ENCODE measurements around the gene SQOR.

The SQOR gene

DNA sequence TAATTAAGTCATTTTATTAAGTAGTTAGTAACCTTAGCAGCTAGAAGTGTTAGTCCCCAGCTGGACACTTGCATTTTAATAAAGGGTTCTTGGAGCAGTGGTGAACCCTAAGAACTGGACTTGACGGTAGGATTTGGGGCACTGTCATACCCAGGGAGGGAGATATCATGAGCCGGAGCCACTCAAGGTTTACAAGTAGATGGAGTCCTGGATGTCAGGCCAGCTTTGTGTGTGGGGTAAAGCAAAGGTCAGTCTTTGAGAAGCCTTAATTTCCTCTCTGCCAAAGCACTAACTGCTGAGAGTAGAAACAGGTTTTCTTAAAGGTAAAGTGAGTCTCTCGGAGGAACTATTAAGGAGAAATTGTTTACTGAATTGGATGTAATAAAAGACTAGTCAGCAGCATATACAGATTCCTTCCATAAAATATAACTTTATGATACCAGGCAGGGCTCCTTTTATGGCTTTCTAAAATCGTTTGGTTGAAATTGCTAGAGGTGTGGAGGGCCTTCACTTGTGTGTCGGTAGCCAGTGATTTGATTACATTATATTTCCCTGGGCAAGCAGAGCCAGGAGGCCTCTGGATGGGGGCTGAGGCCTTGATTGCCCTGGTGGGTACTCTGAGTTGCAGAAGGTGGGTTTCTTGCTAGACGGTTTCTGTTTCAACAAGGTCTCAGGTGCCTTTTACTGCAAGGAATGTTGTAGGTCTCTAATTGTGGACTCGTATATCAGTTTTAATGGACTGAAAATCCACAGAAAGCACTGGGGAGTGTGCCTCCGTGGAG is 23.1 kb downstream of the SQOR start:
- no peak for DNase-seq (ENCODE audit: low read depth in 2 of 3, low spot score in 1 of 3)

DNA sequence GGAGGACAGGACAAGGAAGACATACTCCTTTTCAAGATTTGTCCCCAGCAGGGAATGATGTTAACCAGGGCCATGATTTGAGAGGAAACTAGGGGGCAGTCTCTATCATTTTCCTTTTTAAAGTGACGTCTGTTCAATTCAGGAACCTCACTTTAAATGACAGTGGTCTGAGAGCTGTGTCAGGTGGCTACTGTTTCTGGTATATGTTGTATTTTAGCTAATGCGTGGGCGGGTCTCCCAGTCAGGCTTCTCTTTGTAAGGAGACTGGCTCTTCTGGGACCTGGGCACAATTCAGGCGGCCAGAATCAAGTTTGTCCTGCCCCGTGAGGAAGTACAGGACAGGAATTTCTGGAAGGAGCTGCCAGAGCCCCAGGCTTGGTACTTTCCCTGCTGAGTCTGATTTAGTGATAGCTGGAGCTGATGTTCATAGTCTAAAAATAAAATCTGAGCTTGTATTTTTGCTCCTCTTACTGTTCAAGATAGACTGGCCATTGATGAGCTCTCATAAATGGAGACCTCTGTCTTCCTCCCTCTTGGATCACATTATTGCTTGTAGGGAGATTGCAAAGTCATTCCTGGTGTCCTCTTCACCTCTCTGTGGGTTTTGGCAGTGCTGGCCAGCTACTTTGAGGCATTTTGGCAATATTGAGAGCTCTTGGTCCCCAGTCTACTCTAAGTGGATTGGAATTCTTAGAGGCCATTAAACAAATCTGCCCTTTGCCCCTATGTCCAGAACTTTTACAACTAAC is 25.6 kb downstream of the SQOR start:
- no peak for DNase-seq (ENCODE audit: low read depth in 2 of 3, low spot score in 1 of 3)

DNA sequence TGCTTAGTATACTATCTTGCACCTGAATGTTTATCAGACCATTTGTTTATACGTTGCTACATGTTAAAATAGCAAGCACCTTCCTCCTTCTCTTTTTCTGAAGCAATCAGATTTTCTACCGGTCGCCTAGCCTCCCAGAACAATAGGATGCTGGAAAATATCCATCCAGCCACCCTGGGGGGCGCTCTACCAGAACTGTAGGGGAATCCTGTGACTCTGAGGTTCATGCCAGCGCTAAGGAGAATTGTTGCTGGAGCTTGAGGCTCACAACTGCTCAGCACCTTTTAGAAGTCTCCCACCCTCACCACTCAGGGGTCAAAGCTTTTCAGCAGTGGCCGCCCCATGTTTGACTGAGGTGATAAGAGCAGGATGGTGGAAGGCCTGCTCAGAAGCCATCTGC is 27.5 kb downstream of the SQOR start:
- DNase-seq (ENCODE audit: low read depth in 2 of 3, low spot score in 1 of 3), result no peak

DNA sequence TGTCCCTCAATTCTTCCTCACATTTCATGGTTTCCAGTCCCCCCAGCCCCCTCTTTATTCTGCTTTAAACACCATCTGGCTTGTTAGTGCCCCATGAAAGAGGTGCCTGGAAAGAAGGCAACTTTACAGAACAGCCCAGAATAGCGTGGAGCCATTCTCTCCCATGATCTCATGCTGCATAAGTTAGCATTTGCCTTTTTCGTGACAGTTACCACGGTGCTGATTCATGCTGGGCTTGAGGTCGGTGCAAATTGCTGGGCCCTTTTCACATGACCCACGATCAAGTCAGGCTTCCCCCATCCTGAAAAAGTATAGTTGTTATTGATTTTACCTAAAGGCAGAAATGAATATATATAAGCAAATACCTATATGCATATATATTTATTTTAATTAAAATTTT is 29.6 kb downstream of the SQOR start:
- DNase-seq (ENCODE audit: low read depth in 2 of 3, low spot score in 1 of 3), result no peak

DNA sequence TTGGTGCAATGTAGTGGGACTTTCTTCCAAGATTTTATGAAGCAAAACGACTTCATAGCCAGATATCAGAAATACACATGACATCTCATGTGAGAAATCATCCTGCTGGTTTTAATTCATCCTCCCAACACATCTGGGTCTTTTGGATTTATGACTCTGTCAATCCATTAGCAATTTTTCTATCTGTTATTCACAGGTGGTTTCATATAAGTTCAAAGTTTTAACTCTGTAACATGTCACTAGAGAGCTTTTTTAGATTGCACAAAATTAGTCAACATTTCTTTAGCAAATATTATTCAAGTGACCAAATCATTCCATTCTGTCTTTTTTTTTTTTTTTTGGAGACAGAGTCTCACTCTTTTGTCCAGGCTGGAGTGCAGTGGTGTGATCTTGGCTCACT is 30.4 kb downstream of the SQOR start:
- DNase-seq (ENCODE audit: low read depth in 2 of 3, low spot score in 1 of 3), result no peak

DNA sequence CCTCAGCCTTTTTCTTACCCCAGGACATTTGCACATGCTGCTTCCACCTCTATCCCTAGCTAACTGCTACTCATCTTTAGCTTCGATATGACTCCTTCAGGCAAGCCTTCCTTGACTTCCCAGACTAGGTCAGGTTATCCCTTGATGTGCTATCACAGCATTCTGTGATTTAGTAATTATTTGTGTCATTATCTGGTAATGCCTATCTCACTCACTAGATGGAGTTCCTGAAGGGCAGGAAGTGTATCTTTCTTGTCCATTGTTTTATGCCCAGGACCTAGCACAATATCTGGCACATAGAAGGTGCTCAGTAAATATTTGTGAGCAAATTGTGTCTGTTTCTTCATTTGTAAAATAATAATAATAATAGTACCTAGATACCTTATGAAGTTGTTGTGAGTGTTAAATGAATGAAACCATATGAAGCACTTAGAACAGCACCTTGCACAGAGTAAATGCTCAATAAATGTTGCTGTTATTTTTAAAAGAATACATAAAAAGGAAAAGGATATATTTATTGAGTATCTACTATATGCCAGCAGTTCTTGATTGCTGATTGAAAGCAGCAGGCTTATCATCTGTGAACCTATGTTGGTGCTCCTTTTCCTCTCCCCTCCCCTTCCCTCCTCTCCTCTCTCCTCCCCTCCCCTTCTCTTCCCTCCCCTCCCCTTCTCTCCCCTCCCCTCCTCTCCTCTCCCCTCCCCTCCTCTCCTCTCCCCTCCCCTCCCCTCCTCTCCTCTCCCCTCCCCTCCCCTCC is 31.5 kb downstream of the SQOR start:
- DNase-seq (ENCODE audit: low read depth in 2 of 3, low spot score in 1 of 3), result no peak

DNA sequence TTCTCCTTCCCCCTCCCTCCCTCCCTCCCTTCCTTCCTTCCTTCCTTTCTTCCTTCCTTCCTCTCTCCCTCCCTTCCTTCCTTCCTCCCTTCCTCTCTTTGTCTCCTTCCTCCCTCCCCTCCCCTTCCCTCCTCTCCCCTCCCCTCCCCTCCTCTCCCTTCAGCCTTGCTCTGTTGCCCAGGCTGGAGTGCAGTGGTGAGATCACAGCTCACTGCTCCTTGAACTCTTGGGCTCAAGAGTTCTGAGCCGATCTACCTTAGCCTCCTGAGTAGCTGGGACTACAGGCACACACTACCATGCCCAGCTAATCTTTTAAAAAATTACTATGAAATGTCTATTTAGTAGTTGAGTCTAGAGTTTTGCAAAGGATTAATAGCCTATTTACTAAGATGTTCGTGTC is 32.2 kb downstream of the SQOR start:
- no peak for DNase-seq (ENCODE audit: low read depth in 2 of 3, low spot score in 1 of 3)

DNA sequence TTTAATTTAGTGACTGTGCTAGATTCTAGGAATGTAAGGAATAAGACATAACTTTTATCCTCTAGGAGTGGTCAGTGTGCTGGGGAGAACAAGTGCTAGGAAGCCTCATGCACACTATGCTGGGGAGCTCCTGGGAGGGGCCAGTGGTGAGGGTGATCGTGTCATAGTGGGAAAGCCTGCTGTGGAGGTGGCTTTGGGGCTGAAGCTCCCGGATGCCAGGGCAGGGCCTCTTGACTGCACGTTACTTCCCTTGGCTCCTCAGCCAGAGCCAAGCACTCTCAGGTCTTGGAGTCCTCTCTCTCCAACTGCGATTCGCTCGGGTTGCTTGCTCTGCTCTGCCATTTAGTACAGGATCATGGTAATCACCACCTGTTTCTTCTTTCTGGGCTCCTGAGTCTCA is 33.6 kb downstream of the SQOR start:
- DNase-seq (ENCODE audit: low read depth in 2 of 3, low spot score in 1 of 3), result no peak

DNA sequence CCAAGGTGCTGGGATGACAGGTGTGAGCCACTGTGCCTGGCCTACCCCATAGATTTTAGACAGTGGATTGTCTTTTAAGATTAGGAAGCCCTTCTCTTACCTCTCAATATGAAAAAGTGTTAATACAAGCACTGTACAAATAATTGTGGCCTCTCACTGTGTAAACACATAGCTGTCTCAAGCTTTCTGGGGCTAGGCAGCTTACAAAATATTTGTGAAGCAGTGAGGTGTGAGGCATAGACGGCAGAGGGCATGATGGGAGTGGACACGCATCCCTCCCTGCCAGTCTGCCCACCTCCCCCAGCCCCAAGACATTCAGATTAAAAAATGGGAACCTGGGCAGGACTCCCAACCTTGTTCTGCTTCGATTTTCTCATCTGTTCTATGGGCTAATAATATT is 34.6 kb downstream of the SQOR start:
- DNase-seq (ENCODE audit: low read depth in 2 of 3, low spot score in 1 of 3), result no peak

DNA sequence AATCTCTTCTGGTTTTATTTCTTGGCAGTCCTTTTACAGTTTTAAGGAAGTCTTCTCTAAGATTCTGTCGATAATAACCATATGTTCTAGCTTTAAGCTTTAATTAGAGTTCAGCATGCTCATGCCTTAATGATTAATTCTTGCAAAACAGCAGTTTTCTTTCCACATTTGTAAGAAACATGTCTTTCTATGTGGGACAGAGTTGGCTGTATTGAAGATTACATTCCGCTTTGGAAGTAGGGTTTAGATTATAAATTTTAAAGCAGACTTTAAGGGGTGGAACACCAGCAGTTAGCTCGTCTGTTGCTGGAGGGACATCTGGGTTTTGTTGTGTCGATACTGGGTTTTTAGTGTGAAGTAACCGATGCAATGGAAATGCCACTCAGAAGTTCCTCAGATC is 35.3 kb downstream of the SQOR start:
- no peak for DNase-seq (ENCODE audit: low read depth in 2 of 3, low spot score in 1 of 3)

DNA sequence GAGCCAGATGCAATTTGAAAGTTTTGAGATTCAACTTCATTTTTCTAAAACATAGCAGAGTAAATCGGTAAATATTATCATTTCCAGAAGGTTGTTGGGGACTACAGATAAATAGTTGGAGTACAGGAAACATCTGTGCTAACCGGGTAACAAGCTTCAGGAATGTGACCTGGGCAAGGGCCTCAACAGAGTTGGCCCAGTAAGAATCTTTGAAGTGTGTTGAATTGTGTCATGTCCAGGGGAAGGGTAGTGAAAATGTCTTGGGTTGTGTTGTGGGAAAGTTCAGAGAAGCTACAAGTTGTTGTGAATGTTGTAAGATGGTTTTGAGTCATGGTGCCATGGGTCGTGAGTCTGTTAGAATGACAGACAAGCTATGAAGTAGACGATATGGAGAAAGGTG is 35.7 kb downstream of the SQOR start:
- no peak for DNase-seq (ENCODE audit: low read depth in 2 of 3, low spot score in 1 of 3)

DNA sequence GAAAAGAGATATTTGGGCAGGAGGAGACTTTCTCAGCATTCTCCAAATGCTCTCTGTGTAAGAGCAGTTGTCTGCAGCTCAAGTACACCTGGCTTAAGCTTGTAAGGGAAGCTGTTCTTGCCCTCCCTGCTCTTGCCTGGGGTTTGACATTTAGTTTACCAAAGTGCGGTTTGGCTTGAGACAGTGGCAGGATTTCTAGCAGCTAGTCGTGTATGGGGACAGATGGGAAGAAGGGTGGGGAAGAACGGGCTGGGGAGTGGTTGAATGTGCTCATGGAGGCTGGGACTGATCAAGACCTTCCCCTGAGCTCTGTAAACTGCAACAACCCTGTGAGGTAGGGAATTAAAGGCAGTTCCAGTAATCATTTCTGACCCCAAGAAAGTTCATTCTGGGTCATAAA is 39.8 kb downstream of the SQOR start:
- DNase-seq (ENCODE audit: low read depth in 2 of 3, low spot score in 1 of 3), result no peak

DNA sequence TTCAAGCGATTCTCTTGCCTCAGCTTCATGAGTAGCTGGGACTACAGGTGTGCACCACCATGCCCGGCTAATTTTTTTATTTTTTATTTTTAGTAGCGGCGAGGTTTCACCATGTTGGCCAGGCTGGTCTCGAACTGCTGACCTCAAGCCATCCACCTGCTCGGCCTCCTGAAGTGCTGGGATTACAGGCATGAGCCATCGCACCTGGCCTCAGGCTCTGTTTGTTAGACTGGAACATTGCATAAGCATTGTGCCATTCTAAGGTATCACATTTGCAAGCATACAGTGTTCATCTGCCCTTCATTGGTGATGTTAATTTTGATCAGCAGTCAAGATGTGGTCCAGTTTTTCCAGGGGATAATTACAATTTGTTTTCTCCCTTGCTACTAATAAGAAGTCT is 43.0 kb downstream of the SQOR start:
- DNase-seq (ENCODE audit: low read depth in 2 of 3, low spot score in 1 of 3), result no peak

DNA sequence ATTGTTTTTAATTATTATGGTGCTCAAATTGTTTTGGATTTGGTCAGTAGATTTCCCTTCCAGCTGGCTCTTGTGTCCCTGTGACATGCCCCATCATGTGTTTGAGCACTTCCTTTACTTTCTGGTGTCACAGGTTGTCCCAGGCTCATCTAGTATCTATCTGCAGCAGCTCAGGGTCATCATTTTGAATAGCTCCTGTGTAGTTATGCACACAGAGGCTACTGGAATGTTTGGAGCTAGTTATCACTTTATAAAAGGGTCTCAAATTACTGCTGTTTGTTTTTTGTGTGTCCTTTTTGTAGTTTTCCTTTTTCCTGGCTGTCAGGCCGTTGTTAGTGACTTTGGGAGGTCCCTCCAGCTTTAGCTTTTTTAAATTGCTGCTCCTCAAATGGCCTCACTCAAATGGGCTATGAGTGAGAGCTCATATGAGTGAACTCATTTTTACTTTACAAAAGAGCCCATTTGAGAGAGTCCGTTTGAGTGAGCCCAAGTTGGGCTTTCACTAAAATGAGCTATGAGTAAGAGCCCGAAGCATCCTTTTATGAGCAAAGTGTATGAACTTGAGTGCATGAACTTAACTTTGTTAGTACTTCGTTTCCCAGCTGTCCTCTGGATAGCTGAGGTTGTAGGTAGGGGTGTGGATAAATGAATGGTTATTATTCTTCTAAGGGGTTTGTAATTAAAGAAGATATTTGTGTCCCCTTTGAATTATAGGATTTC is 43.8 kb downstream of the SQOR start:
- no peak for DNase-seq (ENCODE audit: low read depth in 2 of 3, low spot score in 1 of 3)

DNA sequence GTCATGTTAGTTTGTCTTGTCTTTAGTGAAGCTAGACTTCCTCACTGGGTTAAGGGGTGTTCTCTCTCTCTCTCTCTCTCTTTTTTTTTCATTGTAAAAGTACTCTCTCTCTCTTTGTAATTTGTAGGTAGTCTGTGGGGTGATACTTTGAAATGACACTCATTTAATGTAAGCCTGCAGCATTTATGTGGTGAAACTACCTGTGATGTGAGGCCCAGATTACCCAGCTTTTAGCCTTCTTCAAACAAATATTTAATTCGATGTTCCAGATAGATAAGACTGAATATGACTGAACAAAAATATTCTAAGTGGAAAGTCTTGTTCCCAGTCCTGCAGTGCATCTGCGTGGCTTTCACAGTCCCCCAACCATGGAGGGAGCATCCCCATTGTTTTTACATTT is 49.7 kb downstream of the SQOR start:
- no peak for DNase-seq (ENCODE audit: low read depth in 2 of 3, low spot score in 1 of 3)

DNA sequence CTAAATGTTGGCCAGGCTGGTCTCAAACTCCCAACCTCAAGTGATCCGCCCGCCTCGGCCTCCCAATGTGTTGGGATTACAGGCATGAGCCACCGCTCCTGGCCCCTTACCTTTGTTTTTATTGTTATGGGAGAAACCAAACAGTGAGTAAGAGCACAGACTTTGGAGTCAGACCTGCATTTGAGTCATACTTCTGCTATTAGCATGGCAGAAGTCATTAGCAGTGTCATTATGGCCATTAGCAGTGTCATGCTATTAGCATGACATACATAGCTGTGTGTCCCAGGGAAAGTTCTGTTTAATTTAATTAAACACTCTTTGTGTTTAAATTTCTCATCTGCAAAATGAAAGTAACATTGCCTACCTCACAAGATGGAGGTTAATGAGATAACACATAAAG is 54.8 kb downstream of the SQOR start:
- DNase-seq (ENCODE audit: low read depth in 2 of 3, low spot score in 1 of 3), result no peak

DNA sequence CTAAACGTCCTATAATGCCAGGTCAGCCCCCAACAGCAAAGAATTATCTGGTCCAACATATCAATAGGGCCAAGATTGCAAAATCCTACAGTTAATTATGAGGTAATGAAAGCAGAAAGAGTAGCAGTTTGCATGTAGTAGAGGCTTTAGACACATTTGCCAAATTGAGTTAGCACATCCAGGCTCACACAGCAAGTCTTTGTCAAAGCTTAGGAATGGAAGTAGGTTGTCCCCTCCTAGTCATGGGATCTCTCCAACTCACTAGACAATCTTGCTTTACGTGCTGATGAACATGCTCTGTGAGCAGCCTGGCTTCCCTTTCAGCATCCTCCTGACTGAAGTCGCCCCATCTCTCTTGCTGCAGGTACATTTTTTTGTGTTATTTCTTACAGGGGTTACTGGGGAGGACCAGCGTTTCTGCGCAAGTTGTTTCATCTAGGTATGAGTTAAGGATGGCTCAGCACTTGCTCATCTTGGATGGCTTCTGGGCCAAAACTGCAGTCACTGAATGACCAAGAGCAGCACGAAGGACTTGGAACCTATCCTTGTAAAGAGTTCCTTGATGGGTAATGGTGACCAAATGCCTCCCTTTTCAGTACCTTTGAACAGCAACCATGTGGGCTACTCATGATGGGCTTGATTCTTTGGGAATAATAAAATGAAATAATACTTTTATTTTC is 55.9 kb downstream of the SQOR start:
- no peak for DNase-seq (ENCODE audit: low read depth in 2 of 3, low spot score in 1 of 3)

DNA sequence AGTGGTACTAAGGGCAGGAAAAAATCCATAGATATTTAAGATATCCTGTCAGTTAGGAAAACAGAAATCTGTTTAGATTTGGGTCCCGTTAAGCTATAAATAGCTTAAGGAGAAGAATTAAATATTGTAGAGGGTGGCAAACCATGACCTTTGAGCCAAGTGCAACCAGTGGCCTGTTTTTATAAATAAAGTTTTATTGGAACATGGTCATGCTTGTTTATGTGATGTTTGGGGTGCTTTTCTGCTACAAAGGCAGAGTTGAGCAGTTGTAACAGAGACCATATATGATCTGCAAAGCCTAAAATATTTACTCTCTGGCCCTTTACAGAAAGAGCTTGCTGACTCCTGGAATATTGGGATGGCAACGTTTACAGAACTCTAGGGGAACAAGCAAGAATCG is 66.3 kb downstream of the SQOR start:
- DNase-seq (ENCODE audit: low read depth in 2 of 3, low spot score in 1 of 3), result no peak

DNA sequence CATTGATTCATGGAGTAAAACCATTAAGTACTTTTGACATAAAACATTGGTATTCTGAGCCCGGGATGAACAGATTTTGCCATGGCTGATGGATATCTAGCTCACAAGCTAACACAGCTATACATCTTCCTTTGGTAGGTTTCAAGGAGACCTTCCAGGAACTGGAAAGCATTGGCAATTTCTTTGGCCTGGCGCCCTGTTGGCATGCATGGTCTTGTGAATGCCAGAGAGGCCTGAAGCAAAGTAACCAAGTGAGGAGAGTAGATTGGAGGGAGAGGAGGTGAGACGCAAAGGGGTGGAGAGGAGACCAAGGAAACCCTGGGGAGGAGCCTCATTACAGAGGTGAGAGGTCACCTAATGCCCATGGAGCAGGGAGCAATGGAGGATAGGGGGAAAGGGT is 67.2 kb downstream of the SQOR start:
- no peak for DNase-seq (ENCODE audit: low read depth in 2 of 3, low spot score in 1 of 3)

DNA sequence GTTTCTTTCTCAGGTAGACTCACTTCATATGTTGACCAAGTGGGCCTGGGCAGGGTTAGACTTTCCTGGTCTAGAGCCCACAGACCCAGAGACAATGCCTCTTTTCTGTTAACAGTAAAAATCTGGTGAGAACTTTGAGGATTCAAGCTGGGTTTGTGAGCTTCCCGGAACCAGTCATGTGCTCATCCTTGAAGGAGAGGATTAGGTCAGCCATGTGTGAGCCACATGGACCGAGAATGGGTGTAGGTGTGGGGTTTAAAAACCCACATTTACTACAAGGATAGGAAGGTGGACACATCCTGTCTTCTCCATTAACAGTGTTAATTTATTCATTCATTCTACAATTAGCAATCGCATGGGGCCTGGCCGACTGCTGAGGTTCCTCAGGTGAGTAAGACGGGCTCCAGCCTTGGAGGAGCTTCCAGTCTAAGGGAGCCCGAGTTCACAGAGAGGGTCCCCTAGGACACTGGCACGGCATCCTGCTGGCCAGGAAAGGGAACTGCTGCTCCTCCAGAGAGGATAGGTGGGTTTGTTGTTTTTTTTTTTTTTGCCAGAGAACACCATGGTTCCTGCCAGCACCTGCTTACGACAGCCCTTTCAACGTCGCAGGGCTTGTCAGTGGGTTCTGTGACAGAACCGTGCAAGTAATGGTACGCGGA is 69.0 kb downstream of the SQOR start:
- DNase-seq (ENCODE audit: low read depth in 2 of 3, low spot score in 1 of 3), result no peak
